ENCODE measurements around the gene PXN.
"Not testable (repeated sequence)": the region's sequence is repeated elsewhere in the genome, so short reads cannot be mapped to it uniquely, and the experiment has no call there.

Gene PXN

DNA sequence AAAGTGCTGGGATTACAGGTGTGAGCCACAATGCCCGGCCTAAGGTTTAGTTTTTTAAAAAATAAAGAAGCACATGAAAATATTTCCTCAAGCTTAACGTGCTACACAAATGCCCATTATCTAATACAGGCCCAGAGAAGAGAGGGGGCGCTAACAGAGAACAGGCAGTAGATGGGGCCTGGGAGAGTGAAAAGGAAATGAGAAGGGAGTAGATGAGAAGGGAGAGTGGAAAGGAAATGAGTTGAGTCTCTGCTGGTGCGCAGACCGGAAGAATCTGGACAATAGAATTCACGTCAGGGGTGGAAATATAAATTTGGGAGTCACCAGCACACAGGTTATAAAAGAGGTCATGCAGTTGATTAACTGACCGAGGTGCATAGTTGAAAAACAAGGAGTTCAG lies 10.7 kb downstream of the PXN start:
- ChIA-PET CTCF (interaction anchor here (0.5 to 16.4 kb wide), 6 partner anchors 8 to 29 kb away, joined by 3 to 581 read pairs (median 6); partner anchors contain the start of gene PXN), POLR2A (interaction anchor here (0.5 kb wide), 1 partner anchor 54 kb away, joined by 3 read pairs; the partner anchor contains the start of gene RPLP0)
- H3K4me1 ChIP-seq (ENCODE audit: control insufficient read depth, insufficient read depth, low read length): peaks cover 5% of the 10 kb centered on the region; the same call in 1 of the 2 replicates
- H3K27ac ChIP-seq (ENCODE audit: extremely low read depth, low read depth, low read length): no peak overlapping the region
- H3K4me3 ChIP-seq (ENCODE audit: low read depth, low read length): no peak overlapping the region
- TF ChIP-seq ZNF324 (tag by site-specific recombination; IDR thresholded peaks at IDR 0.05) (no peak), ZFP69B (tag by site-specific recombination; IDR thresholded peaks at IDR 0.05) (no peak), PRDM1 (tag by site-specific recombination; IDR thresholded peaks at IDR 0.05) (peak; percentile 64; the same call in 1 of the 2 replicates), ZNF76 (tag by site-specific recombination; IDR thresholded peaks at IDR 0.05; ENCODE audit: borderline replicate concordance, low read depth) (no peak), ZNF777 (tag by site-specific recombination; IDR thresholded peaks at IDR 0.05; ENCODE audit: borderline replicate concordance) (no peak), ZNF23 (tag by site-specific recombination; IDR thresholded peaks at IDR 0.05; ENCODE audit: borderline replicate concordance) (no peak)
- TF ChIP-seq, protein P1, sequence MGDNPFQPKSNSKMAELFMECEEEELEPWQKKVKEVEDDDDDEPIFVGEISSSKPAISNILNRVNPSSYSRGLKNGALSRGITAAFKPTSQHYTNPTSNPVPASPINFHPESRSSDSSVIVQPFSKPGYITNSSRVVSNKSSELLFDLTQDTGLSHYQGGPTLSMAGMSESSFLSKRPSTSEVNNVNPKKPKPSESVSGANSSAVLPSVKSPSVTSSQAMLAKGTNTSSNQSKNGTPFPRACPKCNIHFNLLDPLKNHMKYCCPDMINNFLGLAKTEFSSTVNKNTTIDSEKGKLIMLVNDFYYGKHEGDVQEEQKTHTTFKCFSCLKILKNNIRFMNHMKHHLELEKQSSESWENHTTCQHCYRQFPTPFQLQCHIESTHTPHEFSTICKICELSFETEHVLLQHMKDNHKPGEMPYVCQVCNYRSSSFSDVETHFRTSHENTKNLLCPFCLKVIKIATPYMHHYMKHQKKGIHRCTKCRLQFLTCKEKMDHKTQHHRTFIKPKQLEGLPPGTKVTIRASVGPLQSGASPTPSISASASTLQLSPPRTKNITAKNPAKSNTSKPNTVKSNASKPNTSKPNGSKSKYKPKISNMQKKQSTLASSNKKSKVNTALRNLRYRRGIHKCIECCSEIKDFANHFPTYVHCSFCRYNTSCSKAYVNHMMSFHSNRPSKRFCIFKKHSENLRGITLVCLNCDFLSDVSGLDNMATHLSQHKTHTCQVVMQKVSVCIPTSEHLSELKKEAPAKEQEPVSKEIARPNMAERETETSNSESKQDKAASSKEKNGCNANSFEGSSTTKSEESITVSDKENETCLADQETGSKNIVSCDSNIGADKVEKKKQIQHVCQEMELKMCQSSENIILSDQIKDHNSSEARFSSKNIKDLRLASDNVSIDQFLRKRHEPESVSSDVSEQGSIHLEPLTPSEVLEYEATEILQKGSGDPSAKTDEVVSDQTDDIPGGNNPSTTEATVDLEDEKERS (tag by site-specific recombination; IDR thresholded peaks at IDR 0.05): no peak
- TF ChIP-seq, protein P2, sequence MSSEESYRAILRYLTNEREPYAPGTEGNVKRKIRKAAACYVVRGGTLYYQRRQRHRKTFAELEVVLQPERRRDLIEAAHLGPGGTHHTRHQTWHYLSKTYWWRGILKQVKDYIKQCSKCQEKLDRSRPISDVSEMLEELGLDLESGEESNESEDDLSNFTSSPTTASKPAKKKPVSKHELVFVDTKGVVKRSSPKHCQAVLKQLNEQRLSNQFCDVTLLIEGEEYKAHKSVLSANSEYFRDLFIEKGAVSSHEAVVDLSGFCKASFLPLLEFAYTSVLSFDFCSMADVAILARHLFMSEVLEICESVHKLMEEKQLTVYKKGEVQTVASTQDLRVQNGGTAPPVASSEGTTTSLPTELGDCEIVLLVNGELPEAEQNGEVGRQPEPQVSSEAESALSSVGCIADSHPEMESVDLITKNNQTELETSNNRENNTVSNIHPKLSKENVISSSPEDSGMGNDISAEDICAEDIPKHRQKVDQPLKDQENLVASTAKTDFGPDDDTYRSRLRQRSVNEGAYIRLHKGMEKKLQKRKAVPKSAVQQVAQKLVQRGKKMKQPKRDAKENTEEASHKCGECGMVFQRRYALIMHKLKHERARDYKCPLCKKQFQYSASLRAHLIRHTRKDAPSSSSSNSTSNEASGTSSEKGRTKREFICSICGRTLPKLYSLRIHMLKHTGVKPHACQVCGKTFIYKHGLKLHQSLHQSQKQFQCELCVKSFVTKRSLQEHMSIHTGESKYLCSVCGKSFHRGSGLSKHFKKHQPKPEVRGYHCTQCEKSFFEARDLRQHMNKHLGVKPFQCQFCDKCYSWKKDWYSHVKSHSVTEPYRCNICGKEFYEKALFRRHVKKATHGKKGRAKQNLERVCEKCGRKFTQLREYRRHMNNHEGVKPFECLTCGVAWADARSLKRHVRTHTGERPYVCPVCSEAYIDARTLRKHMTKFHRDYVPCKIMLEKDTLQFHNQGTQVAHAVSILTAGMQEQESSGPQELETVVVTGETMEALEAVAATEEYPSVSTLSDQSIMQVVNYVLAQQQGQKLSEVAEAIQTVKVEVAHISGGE (tag by site-specific recombination; conservative IDR thresholded peaks at IDR 0.05; ENCODE audit: low read depth): no peak
- TF ChIP-seq, protein P3, sequence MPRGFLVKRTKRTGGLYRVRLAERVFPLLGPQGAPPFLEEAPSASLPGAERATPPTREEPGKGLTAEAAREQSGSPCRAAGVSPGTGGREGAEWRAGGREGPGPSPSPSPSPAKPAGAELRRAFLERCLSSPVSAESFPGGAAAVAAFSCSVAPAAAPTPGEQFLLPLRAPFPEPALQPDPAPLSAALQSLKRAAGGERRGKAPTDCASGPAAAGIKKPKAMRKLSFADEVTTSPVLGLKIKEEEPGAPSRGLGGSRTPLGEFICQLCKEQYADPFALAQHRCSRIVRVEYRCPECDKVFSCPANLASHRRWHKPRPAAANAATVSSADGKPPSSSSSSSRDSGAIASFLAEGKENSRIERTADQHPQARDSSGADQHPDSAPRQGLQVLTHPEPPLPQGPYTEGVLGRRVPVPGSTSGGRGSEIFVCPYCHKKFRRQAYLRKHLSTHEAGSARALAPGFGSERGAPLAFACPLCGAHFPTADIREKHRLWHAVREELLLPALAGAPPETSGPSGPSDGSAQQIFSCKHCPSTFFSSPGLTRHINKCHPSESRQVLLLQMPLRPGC (tag by site-specific recombination; IDR thresholded peaks at IDR 0.05): no peak
- no peaks in the 10 kb centered on the region for H3K9me3 ChIP-seq (ENCODE audit: control insufficient read depth, insufficient read depth, low read depth, low read length)
- H3K36me3 ChIP-seq (ENCODE audit: control insufficient read depth in 2 of 2, insufficient read depth in 1 of 2, low read length in 2 of 2): peaks cover 0 to 3% of the 10 kb centered on the region in 2 experiments; a peak in 2 of 3 replicates

DNA sequence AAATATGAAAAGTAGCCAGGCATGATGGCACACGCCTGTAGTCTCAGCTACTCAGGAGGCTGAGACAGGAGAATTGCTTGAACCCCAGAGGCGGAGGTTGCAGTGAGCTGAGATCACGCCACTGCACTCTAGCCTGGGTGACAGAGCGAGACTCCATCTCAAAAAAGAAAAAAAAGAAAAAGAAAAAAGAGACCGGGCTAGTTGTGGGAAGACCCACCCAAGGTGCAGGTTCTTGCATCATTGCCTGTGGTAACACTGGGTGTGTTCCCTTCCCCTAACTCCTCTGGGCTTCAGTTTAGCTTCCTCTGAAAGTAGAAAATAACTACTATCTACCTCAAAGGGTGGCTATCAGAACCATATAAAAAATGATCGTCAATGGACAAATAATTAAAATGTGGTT lies 12.2 kb downstream of the PXN start:
- H3K4me3 ChIP-seq (ENCODE audit: low read depth, low read length); POLR2A ChIA-PET; H3K9me3 ChIP-seq (ENCODE audit: control insufficient read depth, insufficient read depth, low read depth, low read length); H3K36me3 ChIP-seq (ENCODE audit: control insufficient read depth in 2 of 2, insufficient read depth in 1 of 2, low read length in 2 of 2); H3K27ac ChIP-seq (ENCODE audit: extremely low read depth, low read depth, low read length); H3K4me1 ChIP-seq (ENCODE audit: control insufficient read depth, insufficient read depth, low read length): not testable (repeated sequence)
- CTCF ChIA-PET: interaction anchor here (0.9 to 16.4 kb wide), 3 partner anchors 12 to 49 kb away, joined by 3 to 581 read pairs (median 4); partner anchors contain the start of genes PXN and SIRT4

DNA sequence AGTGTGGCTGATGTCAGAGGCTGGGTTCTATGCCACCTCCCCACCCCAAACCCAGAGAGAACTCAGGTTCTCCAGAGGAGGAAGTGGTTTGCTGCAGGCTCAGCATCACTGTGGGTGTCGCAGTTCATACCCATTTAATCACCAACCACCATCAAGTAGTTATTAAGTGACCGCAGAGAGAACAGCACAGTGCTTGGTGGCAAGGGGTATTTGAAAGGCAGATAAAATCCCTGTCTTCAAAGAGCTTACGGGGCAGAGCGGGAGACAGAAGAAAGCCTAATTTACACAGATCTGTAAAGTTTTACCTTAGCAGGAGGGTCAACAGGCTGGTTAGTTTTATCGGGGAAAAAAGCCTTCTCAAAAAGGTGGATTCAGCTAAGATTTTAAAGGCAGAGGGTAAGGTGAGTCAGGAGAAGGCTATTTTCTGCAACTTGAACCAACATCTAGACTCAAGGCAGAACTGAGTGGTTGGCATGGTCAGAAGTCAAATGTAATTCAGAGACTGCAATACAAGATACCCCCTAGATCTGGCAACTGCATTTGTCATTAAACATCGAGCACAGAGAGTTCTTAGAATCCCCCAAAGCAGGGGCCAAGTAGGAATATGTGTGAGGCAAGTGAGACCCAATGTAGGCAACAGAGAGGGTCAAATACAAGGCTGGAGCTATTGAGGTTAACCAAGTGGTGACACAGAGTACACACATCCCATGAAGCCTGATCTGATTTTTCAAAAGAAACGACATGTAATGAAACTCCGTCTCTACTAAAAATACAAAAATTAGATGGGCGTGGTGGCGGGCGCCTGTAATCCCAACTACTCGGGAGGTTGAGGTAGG lies 13.2 kb downstream of the PXN start:
- CTCF ChIA-PET: interaction anchor here (1.1 to 1.6 kb wide), 3 partner anchors 10 to 21 kb away, joined by 3 to 4 read pairs (median 4); partner anchors contain the start of gene PXN
- POLR2A ChIA-PET: interaction anchor here (1.1 kb wide), 1 partner anchor 17 kb away, joined by 12 read pairs; no protein-coding TSS in a partner anchor
- no peak overlapping the region for H3K27ac ChIP-seq (ENCODE audit: extremely low read depth, low read depth, low read length)
- peaks cover 0 to 3% of the 10 kb centered on the region in 2 experiments; a peak in 2 of 3 replicates for H3K36me3 ChIP-seq (ENCODE audit: control insufficient read depth in 2 of 2, insufficient read depth in 1 of 2, low read length in 2 of 2)
- peaks cover 3% of the 10 kb centered on the region; the same call in 1 of the 2 replicates for H3K4me1 ChIP-seq (ENCODE audit: control insufficient read depth, insufficient read depth, low read length)
- no peaks in the 10 kb centered on the region for H3K9me3 ChIP-seq (ENCODE audit: control insufficient read depth, insufficient read depth, low read depth, low read length)
- H3K4me3 ChIP-seq (ENCODE audit: low read depth, low read length): no peak overlapping the region
- TF ChIP-seq SP7 (tag by site-specific recombination; IDR thresholded peaks at IDR 0.05) (0 out of 2 replicates have a peak, but pooled peaks have one; percentile 12), ZNF335 (tag by site-specific recombination; conservative IDR thresholded peaks at IDR 0.05) (no peak), ZNF214 (tag by site-specific recombination; IDR thresholded peaks at IDR 0.05; ENCODE audit: borderline replicate concordance) (no peak)
- TF ChIP-seq, protein P4, sequence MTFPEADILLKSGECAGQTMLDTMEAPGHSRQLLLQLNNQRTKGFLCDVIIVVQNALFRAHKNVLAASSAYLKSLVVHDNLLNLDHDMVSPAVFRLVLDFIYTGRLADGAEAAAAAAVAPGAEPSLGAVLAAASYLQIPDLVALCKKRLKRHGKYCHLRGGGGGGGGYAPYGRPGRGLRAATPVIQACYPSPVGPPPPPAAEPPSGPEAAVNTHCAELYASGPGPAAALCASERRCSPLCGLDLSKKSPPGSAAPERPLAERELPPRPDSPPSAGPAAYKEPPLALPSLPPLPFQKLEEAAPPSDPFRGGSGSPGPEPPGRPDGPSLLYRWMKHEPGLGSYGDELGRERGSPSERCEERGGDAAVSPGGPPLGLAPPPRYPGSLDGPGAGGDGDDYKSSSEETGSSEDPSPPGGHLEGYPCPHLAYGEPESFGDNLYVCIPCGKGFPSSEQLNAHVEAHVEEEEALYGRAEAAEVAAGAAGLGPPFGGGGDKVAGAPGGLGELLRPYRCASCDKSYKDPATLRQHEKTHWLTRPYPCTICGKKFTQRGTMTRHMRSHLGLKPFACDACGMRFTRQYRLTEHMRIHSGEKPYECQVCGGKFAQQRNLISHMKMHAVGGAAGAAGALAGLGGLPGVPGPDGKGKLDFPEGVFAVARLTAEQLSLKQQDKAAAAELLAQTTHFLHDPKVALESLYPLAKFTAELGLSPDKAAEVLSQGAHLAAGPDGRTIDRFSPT (tag by site-specific recombination; IDR thresholded peaks at IDR 0.05): no peak

Measured in HEK293 (cell line).